Hematopoietic multipotent progenitor cell treated with erythropoietin and hydrocortisone succinate and interleukin-3 and kit ligand, for 17 days (in vitro differentiated cells): ENCODE results near the gene PTPRO.

Experiments
- DNase-seq: peaks from one replicate; pipeline ENCODE4 v3.0.0-alpha.2; 2015; ENCODE audit warnings: low spot score

The PTPRO gene

GRCh38 chr12:15527201-15528080, 205.1 kb downstream of the PTPRO start:
- DNase-seq: no peak

- no peak for DNase-seq
Observed at GRCh38 chr12:15528666-15529065, 206.4 kb downstream of the PTPRO start.

GRCh38 chr12:15530361-15530760, 208.1 kb downstream of the PTPRO start:
- DNase-seq: no peak

DNA sequence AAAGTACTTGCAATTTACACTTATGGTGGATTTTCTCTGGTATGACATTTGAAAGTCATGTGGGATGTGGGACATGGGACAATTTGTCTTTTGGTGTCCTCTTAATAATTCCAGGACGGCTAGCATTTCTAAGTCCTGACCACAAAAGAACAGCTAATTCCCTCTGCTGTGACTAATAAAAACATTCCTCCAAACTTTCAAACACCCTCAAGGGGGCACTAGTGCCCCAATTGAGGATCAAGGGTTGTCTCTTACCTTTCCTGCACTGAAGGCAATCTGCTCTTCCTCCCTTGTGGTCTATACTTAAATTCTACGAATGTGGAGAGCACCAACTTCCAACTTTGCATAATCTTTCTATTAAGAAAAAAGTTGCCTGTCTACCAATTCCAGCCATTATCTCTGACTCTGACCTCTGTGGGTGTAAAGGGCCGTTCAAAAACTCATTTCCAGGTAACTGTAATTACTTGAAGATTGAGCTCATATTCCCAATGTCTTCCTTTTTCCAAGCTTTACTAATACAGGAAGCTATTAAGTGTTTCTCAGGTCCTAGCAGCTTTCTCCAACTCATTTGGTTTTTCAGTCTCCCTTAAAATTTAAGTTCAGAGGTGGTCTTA, 210.2 kb downstream of the PTPRO start:
- DNase-seq: peak; percentile 23

DNA sequence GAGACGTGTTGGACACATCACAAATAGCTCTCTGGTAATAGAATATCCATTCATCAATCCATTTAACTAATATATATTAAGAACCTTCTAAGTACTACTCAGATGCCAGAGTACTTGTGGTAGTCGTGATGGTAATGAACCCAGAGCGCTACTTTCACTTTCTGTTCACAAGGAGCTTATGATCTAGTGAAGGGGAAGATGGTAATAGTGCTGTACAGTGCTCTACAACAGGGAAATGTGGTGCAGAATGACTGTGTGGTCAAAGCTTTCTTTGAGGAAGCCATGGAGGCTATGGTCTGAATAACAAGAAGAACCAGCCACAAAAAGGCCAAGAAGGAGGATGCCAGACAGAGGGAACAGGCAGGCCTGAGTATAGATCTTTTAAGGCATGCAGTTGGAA, 212.0 kb downstream of the PTPRO start:
- DNase-seq: no peak

DNA sequence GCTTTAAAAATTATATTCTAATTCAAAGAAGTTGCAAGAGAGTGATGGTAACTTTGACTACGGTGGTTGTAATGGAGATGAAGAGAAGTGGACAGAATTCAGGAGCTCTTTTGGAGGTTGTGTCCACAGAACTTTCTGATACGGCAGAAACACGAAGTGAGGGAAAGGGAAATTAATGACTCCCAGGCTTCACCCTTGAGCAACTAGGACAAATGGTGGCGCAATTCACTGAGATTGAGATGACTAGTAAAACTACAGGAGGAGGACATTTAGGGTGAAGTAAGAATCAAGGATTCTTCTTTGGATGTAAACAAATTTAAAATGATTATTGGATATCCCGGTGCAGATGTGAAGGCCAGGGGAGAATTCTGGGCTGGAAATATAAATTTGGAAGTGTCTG, 212.6 kb downstream of the PTPRO start:
- no peak for DNase-seq

- DNase-seq: no peak
Observed at GRCh38 chr12:15535352-15535781, 213.1 kb downstream of the PTPRO start.

DNA sequence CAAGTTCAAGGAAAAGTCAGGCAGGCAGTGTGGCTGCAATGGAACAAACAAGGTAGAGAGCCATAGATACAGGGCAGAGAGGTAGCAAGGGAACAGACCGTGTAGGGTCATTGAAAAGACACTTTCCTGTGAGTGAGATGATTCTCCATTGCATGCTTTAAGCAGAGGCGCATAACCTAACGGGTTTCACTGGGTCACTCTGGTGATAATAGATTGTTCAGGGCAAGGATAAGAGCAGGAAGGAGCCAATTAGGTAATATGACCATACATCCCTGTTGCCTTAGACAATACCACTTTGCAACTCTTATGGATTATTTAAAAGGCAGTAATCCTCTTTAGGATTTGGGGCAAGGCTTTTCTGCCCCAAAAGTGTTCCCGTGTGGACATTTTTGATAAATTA, 214.1 kb downstream of the PTPRO start:
- DNase-seq: no peak

- DNase-seq: no peak
Observed at GRCh38 chr12:15538881-15539280, 216.6 kb downstream of the PTPRO start.

DNA sequence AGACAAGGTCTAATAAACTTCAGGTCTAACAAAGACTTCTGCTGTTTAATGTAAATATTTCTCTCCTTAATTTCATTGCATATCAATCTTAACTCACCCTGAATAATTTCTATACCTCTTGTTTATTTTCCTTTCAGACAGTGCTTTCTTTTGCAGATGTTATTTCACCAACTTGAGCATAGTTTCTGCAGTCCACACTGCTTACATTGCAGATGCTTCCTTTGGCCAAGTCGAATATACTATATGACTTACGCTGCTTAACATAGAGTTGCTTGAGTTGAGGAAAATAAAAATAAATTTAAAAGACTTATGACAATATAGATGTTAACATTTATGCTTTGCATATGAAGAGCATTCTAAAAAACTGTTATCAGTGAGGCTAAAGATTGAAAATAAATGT, 217.7 kb downstream of the PTPRO start:
- DNase-seq: no peak

DNA sequence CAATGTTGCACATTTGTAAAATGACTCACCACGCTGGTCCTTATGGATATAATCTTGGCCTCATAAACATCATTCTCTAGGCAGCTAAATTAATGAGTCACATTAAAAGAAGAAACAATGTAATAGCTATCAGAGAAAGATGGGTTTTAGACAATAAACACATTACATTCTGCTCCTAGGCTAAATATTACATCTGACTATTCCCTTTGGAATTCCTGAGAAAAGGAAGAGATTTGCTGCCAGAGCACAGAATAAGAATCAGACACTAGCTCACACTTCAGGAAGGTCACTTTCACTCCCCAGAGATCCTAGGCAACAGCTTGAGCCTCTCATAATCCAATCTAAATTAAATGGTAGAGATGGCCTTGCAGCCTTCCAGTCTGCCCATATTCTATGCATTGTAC, 218.2 kb downstream of the PTPRO start:
- DNase-seq: no peak

DNA sequence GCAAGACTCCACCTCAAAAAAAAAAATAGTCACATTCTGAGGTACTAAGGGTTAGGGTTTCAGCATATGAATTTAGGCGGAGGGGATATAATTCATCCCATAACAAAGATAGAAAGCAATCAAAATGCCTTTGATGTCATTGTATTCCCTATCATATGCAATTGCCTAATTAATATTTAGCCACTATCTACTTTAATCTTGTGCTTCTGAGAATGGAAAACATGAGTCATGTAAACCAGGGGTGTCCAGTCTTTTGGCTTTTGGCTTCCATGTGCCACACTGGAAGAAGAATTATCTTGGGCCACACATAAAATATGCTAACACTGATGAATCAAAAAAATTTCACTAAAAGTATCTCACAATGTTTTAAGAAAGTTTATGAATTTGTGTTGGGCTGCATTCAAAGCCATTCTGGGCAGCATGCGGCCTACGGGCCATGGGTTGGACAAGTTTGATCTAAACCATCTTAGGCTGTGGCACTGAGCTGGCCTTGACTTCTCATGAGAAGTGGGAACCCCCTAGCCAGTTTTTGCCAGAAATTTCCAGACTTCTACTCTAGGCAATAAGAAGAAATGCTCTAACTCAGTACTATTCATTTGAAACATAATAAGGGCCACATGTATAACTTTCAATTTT, 219.8 kb downstream of the PTPRO start:
- DNase-seq: no peak

DNA sequence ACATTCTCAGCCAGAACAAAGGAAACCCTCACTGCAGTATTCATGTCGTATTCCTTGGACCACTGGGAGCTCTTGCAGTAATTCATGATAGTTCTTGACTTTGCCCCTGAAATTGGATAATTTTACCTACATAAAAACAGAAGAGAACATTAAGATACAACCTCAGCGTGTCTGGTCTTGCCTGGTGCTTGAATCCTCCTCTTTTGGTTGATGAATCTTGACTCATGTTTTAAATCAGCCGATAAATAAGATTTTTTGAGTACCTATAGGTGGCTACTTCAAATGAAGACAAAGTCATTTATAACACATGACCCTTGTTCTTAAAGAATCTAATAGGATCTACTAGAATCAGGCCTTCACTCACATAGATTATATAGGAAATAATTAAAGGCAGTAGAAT, 221.0 kb downstream of the PTPRO start:
- no peak for DNase-seq

- no peak for DNase-seq
Observed at GRCh38 chr12:15544589-15544988, 222.3 kb downstream of the PTPRO start.

- no peak for DNase-seq
Observed at GRCh38 chr12:15545334-15545733, 223.0 kb downstream of the PTPRO start.

DNA sequence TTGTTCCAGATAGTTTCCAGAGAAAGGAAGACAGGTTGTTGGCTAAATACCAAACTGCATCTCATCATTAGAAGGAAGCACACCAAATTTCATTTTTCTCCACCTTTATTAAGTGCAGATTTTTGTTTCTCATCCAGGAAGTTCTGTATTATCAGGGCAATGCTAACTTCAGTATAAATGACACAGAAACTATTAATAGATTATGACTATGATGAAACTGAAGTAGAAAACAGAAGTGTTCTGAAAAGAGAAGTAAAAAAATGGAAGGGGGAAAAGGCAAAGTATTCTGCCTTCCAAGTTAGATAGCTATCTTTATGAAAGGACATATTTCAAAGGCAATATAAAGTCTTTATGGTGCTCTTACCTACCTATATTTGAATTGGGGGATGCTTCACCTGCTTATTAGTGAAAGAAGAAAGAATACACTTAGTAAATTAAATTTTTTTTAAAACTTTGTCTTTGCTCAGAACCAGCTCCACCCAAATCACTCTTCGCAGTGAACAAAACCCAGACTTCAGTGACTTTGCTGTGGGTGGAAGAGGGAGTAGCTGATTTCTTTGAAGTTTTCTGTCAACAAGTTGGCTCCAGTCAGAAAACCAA, 223.9 kb downstream of the PTPRO start:
- no peak for DNase-seq

- DNase-seq: no peak
Observed at GRCh38 chr12:15547063-15547462, 224.8 kb downstream of the PTPRO start.

DNA sequence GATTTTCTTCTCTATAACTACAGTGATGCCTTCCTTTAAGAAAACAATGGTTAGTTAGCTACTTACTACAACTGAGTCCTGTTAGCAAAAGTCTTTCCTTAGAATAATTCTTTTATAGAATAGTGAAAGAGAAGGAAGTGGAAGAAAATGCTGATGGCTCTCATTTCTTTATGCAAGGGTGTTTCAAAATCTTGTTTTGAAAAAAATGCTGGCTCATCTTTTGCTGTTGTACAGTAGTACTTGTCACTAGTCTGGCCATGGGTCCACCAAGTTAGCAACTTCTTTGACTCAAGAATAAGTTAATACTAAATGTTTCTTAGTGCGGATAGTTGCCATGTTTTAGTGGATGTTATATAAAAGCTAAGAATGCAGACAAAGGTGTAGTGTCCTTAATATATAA, 225.4 kb downstream of the PTPRO start:
- DNase-seq: no peak

DNA sequence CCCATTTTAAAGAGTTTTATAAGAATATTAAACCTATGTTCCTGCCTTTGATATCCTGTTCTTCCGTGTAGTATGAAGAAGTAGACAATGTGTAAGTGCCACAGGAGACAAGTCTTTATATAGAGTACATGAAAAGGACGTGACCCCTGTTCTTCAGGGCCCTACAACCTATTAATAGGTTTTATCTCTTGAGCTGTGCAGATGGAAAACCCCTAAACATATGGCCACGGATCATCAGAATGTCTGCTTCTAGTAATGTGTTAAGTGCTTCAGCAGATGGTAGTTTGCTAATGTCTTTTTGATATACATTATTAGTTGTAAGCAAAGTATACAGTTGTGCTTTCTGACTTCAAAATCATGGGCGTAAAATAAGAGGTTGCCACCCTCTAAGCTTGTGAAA, 228.5 kb downstream of the PTPRO start:
- DNase-seq: no peak

- no peak for DNase-seq
Observed at GRCh38 chr12:15555446-15555845, 233.1 kb downstream of the PTPRO start.

DNA sequence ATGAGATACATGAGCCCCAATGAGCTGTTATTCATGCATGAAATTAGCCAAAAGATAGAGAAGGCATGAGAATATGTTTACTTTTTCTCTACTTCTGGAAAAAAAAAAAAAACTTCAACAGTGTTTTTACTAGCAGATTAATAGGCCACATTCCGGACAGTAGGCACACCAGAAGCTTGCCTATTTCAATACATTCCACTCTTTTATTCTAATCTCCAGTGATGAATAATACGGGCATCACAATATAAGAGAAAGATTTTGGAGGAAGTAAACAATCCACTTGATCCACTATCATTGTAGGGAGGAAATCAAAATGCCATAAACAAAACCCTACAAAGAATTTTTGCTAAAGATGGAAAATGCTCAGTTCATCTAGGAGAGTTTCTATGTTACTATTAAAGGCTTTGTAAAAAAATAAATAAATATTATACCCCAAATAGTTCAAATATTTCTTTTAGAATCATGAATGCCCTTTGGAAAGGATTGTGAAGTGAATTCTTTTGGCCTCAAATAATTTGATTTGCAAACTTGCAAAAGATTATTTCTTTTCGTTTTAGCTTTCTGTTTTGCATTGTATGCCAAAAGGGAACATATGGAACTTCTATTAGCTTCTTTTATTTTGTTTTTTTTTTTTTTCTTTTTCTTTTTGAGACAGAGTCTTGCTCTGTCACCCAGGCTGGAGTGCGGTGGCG, 234.2 kb downstream of the PTPRO start:
- no peak for DNase-seq

DNA sequence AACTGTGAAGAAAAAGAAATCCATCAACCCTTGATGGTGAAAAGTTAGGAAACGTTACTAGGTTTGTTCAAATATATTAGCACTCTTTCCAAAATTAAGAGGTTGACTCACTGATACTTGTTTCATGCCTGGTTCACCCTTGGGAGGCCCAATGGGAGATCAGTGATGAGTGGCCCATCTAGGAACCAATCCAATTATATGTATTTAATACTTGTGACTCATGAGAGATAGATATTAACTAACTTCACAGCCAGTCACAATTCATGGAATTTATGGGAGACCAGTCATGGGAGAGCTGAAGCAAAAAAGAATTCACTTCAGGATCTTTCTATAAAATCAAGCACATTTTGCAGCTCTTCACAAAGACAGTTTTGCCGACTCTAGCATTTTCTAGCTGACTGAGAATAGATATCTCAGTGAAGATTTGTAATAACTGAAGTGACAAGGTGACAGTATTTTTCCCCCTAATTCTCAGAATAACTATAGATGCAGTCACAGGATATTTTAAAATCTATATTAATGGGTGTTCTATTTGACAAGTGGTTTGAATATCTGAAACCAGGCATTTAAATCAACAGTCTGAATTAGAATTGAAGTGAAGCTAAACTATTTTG, 236.7 kb downstream of the PTPRO start:
- no peak for DNase-seq
